OCI-LY7 (cell line): ENCODE data around the gene AWAT1. TPM values are rescaled to one million over a fixed set of nuclear protein-coding genes. Genes with fewer than 3 reads are reported as not detected.
"Not testable (repeated sequence)": the region's sequence is repeated elsewhere in the genome, so short reads cannot be mapped to it uniquely, and the experiment has no call there.

ENCODE experiments used
- BruUV-seq: library from RNA; stranded (reverse); fragments of 400-500 nt; replicated peaks from 2 replicates; lab custom pipeline; 2021; lab: Mats Ljungman, UMichigan
- CTCF ChIA-PET: fragments of 300-600 bp; sonication (Branson Sonifier 250); formaldehyde crosslinking; loops from one replicate; lab custom pipeline; 2022; ENCODE audit warnings: antibody characterized with exemption; ENCODE audit not compliant: unreplicated experiment; lab: Charles Lee
- POLR2A ChIA-PET: fragments of 300-600 bp; sonication (Branson Sonifier 250); formaldehyde crosslinking; loops from one replicate; lab custom pipeline; 2022; ENCODE audit warnings: antibody characterized with exemption; lab: Charles Lee
- DNase-seq: peaks from one replicate; pipeline ENCODE4 v3.0.0-alpha.2; 2015; ENCODE audit warnings: low spot score
- H2AFZ ChIP-seq: fragments of 200-600 bp; sonication (generic), shearing (Covaris generic); 2 replicates; pipeline ENCODE4 v1.6.1; 2014; ENCODE audit warnings: mild to moderate bottlenecking, antibody characterized with exemption, low read length, moderate library complexity
- H3K27ac ChIP-seq: fragments of 200-600 bp; sonication (generic); 2 replicates; pipeline ENCODE4 v1.5.1; 2014; ENCODE audit warnings: mixed run types, low read depth, mild to moderate bottlenecking, moderate library complexity, low read length, inconsistent platforms; ENCODE audit not compliant: poor library complexity, severe bottlenecking
- H3K36me3 ChIP-seq: fragments of 200-600 bp; sonication (generic); 2 replicates; pipeline ENCODE4 v1.6.1; 2014; ENCODE audit warnings: mild to moderate bottlenecking, antibody characterized with exemption, low read length, moderate library complexity, mixed read lengths; ENCODE audit not compliant: insufficient read depth
- H3K4me1 ChIP-seq: fragments of 200-600 bp; sonication (generic); 2 replicates; pipeline ENCODE4 v1.5.1; 2014; ENCODE audit warnings: mild to moderate bottlenecking, low read length; ENCODE audit not compliant: insufficient read depth, poor library complexity, severe bottlenecking
- H3K4me2 ChIP-seq: fragments of 200-600 bp; sonication (generic); 2 replicates; pipeline ENCODE4 v1.6.1; 2014; ENCODE audit warnings: mild to moderate bottlenecking, low read length
- H3K4me3 ChIP-seq: fragments of 200-600 bp; sonication (generic); 2 replicates; pipeline ENCODE4 v1.5.1; 2014; ENCODE audit warnings: mild to moderate bottlenecking, low read depth, low read length; ENCODE audit not compliant: poor library complexity, severe bottlenecking
- H3K79me2 ChIP-seq: fragments of 200-600 bp; sonication (generic); 2 replicates; pipeline ENCODE4 v1.6.1; 2016; ENCODE audit warnings: low read depth, mild to moderate bottlenecking, low read length, moderate library complexity, mixed read lengths; ENCODE audit not compliant: insufficient read depth
- H3K9me2 ChIP-seq: fragments of 200-600 bp; sonication (generic); 2 replicates; pipeline ENCODE4 v1.6.1; 2016; ENCODE audit warnings: mild to moderate bottlenecking, low read length, mixed read lengths; ENCODE audit not compliant: insufficient read depth
- H3K9me3 ChIP-seq: fragments of 200-600 bp; sonication (generic); 2 replicates; pipeline ENCODE4 v1.6.1; 2014; ENCODE audit warnings: mild to moderate bottlenecking, mixed run types, low read length, mixed read lengths
- H4K20me1 ChIP-seq: fragments of 200-600 bp; sonication (generic); 2 replicates; pipeline ENCODE4 v1.6.1; 2014; ENCODE audit warnings: mild to moderate bottlenecking, antibody characterized with exemption, low read length, moderate library complexity, mixed read lengths; ENCODE audit not compliant: insufficient read depth
- EZH2phosphoT487 ChIP-seq: fragments of 200-600 bp; sonication (generic); IDR thresholded peaks from 2 replicates; pipeline ENCODE4 v1.6.1; 2018; ENCODE audit warnings: low read depth, borderline replicate concordance, mild to moderate bottlenecking, mixed run types, antibody characterized with exemption, low read length, moderate library complexity, mixed read lengths
- intact Hi-C: fragments of 100-400 bp; cut with micrococcal nuclease; formaldehyde crosslinking; loops from one replicate; pipeline ENCODE4 v1.10.0; 2022; ENCODE audit not compliant: unreplicated experiment
- total RNA-seq, 2 experiments: library from RNA; depleted of rRNA in 1 of 2; stranded (reverse); fragments of >200 nt in 1 of 2; shearing (Covaris generic) in 1 of 2; gene quantifications; 2 replicates each; pipeline ENCODE4 v1.2.3, GENCODE V29; 2014 to 2022
- TF ChIP-seq, protein P1 (sequence below): fragments of 200-600 bp; sonication (generic); conservative IDR thresholded peaks from 2 replicates; pipeline ENCODE4 v1.5.1; 2014; ENCODE audit warnings: mild to moderate bottlenecking, antibody characterized with exemption, low read length, moderate library complexity, mixed read lengths

The AWAT1 gene
- total RNA-seq, 2 experiments from 2014 or later: not detected

- DNase-seq: peak; percentile 63
- Histone ChIP-seq H3K4me3 (no peak overlapping the region), H3K27ac (no peak overlapping the region), H2AFZ (peak overlapping the region; percentile 27; the same call in 1 of the 2 replicates), H3K9me2 (no peaks in the 10 kb centered on the region), H3K79me2 (no peaks in the 10 kb centered on the region), H3K36me3 (no peaks in the 10 kb centered on the region), H3K4me1 (no peaks in the 10 kb centered on the region), H3K9me3 (no peaks in the 10 kb centered on the region), H3K4me2 (0 out of 2 replicates have a peak overlapping the region, but pooled peaks have one; percentile 30), H4K20me1 (no peaks in the 10 kb centered on the region)
- TF ChIP-seq, protein P1, sequence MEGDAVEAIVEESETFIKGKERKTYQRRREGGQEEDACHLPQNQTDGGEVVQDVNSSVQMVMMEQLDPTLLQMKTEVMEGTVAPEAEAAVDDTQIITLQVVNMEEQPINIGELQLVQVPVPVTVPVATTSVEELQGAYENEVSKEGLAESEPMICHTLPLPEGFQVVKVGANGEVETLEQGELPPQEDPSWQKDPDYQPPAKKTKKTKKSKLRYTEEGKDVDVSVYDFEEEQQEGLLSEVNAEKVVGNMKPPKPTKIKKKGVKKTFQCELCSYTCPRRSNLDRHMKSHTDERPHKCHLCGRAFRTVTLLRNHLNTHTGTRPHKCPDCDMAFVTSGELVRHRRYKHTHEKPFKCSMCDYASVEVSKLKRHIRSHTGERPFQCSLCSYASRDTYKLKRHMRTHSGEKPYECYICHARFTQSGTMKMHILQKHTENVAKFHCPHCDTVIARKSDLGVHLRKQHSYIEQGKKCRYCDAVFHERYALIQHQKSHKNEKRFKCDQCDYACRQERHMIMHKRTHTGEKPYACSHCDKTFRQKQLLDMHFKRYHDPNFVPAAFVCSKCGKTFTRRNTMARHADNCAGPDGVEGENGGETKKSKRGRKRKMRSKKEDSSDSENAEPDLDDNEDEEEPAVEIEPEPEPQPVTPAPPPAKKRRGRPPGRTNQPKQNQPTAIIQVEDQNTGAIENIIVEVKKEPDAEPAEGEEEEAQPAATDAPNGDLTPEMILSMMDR: peak; percentile 75
- TF ChIP-seq EZH2phosphoT487: no peak
- BruUV-seq: no TSS peak
- intact Hi-C loops: loop anchor here (5.0 kb wide), 1 partner anchor 235 kb away; no protein-coding TSS in a partner anchor
- POLR2A ChIA-PET: interaction anchor here (0.7 kb wide), 2 partner anchors 116 to 1096 kb away, joined by 3 to 5 read pairs; no protein-coding TSS in a partner anchor
- CTCF ChIA-PET: interaction anchor here (0.6 kb wide), 1 partner anchor 207 kb away, joined by 5 read pairs; no protein-coding TSS in a partner anchor
Observed at GRCh38 chrX:70196961-70197720, 37.3 kb upstream of the AWAT1 start.

GRCh38 chrX:70201732-70202131, 32.7 kb upstream of the AWAT1 start:
- Histone ChIP-seq H3K4me2 (no peak overlapping the region), H4K20me1 (no peaks in the 10 kb centered on the region), H2AFZ (no peak overlapping the region), H3K4me3 (no peak overlapping the region), H3K4me1 (no peaks in the 10 kb centered on the region), H3K9me2 (no peaks in the 10 kb centered on the region), H3K9me3 (no peaks in the 10 kb centered on the region), H3K27ac (no peak overlapping the region), H3K79me2 (no peaks in the 10 kb centered on the region), H3K36me3 (no peaks in the 10 kb centered on the region)
- no peak for DNase-seq
- TF ChIP-seq EZH2phosphoT487: no peak
- TF ChIP-seq, protein P1: no peak
- intact Hi-C loops: no loop called here
- POLR2A ChIA-PET: no interaction called here
- BruUV-seq: no TSS peak
- CTCF ChIA-PET: no interaction called here

- H3K9me3 ChIP-seq: no peaks in the 10 kb centered on the region
- TF ChIP-seq, protein P1: no peak
- TF ChIP-seq EZH2phosphoT487: no peak
- CTCF ChIA-PET: no interaction called here
- no peak overlapping the region for H2AFZ ChIP-seq
- intact Hi-C loops: no loop called here
- H4K20me1 ChIP-seq: no peaks in the 10 kb centered on the region
- no peak overlapping the region for H3K4me2 ChIP-seq
- no peaks in the 10 kb centered on the region for H3K36me3 ChIP-seq
- H3K9me2 ChIP-seq: no peaks in the 10 kb centered on the region
- POLR2A ChIA-PET: no interaction called here
- no peaks in the 10 kb centered on the region for H3K4me1 ChIP-seq
- no TSS peak for BruUV-seq
- H3K4me3 ChIP-seq: no peak overlapping the region
- DNase-seq: no peak
- H3K79me2 ChIP-seq: no peaks in the 10 kb centered on the region
- H3K27ac ChIP-seq: no peak overlapping the region
Observed at GRCh38 chrX:70208479-70208878, 26.0 kb upstream of the AWAT1 start.

GRCh38 chrX:70209570-70209969, 24.9 kb upstream of the AWAT1 start:
- H3K27ac ChIP-seq, H3K9me2 ChIP-seq, H3K9me3 ChIP-seq, BruUV-seq, H2AFZ ChIP-seq, H3K4me1 ChIP-seq, CTCF ChIA-PET, POLR2A ChIA-PET, DNase-seq, H3K79me2 ChIP-seq, H3K4me3 ChIP-seq, H3K4me2 ChIP-seq, intact Hi-C loops, H3K36me3 ChIP-seq, H4K20me1 ChIP-seq: not testable (repeated sequence)
